Measurements from ENCODE around the gene CBY2.
"Not testable (repeated sequence)": the region's sequence is repeated elsewhere in the genome, so short reads cannot be mapped to it uniquely, and the experiment has no call there.

Gene CBY2, protein sequence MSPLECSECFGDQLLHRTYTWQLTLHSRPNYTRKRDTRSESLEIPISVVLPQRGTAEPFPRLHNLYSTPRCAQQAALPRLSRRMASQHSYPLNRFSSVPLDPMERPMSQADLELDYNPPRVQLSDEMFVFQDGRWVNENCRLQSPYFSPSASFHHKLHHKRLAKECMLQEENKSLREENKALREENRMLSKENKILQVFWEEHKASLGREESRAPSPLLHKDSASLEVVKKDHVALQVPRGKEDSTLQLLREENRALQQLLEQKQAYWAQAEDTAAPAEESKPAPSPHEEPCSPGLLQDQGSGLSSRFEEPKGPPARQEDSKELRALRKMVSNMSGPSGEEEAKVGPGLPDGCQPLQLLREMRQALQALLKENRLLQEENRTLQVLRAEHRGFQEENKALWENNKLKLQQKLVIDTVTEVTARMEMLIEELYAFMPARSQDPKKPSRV

DNA sequence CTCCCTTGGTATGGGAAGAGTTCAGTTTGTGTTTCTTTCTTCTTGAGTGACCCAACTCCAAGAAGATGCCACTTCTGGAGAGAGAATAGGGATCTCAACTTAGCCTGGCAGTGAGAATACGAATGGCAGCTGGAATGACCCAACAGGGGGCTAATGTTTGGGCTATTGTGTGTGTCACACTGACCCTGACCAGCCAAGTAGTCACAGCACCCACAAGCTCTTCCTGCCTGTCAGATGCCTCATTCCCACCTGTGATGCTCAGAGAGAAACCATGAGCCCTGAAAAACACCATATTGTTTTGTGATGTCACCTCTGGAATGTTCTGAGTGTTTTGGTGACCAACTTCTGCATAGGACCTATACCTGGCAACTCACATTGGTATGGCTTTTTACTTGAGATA lies at the start of gene CBY2:
TSS of gene CBY2 (plus strand) at position 233 of the 400 bp plus-strand sequence. CDS start at position 304, 71 bp downstream.
- no peak for DNase-seq

DNA sequence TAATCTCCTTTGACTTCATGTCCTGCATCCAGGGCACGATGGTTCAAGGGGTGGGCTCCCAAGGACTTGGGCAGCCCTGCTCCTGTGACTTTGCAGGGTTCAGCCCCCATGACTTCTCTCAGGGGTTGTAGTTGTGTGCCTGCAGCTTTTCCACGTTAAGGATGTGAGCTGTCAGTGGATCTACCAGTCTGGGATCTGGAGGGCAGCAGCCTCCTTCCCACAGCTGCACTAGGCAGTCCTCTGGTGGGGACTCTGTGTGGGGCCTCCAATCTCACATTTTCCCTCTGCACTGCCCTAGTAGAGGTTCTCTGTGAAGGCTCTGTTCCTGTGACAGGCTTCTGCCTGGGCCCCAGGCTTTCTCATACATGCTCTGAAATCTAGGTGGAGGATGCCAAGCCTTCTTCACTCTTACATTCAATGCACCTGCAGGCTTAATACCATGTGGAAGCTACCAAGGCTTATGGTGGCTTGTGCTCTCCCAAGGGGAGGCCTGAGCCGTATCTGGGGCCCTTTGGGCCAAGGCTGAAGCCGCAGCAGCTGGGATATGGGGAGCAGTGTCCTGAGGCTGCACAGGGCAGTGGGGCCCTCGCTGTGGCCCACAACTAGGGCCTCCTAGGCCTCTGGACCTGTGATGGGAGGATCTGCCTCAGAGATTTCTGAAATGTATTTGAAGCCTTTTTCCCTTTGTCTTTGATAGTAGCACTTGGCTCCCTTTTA lies 47.3 kb upstream of the CBY2 start:
- DNase-seq: peak; percentile 39

DNA sequence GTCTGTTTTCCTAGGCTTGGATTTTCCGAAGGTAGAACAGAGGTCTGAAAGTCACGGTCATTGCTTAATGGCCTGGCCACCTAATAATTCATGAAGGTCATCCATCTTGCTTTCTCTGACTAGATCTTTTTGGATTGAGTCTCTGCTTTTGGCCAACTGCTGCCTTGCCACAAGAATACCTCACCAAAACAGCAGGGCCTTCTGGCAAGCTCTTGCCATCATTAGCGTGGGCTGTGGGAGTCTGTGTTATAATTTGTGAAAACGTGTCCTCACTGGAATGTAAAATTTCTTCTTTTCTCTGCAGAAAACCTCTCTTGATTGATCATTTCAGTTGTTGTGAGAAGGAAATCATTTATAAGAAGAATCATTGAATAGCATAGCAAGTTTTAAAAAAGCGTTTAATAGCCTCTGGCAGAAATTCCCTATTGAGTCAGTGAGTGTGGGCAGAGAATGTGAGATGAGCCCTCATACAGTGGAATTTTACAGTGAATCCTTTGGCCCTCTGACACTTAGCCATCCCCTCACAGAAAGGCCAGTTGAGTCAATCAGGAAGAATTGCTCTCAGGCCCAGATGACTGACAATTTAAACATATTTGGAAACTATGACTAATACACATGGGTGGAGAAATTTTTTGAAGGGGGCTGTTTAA lies 43.4 kb upstream of the CBY2 start:
- no peak for DNase-seq

DNA sequence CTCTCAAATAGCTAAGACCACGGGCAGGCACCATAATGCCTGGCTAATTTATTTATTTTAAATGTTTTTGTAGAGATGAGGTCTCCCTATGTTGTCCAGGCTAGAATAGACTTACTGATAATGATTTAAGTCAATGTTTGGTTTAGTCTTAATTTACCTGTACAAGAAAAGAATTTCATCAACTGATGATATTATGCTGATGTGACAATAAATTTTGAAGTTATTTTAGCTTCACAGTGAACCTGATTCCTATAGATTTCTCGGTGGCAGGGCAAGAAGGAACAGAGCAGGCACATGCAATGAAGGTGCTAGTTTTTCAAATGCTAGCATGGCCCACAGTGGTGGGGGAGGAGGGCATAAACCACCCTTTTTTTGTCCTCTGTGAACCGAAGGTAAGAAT lies 42.6 kb upstream of the CBY2 start:
- DNase-seq: no peak

DNA sequence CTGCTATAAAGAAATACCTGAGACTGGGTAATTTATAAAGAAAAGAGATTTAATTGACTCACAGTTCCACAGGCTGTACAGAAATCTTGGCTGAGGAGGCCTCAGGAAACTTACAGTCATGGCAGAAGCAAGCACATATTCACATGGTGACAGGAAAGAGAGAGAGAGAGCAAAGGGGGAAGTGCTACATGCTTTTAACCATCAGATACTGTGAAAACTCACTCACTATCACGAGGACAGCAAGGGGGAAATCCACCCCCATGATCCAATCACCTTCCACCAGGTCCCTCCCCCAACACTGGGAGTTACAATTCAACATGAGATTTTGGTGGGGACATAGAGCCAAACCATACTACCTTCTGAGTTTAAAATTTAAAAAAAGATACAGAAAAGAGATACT lies 41.7 kb upstream of the CBY2 start:
- DNase-seq: not testable (repeated sequence)

DNA sequence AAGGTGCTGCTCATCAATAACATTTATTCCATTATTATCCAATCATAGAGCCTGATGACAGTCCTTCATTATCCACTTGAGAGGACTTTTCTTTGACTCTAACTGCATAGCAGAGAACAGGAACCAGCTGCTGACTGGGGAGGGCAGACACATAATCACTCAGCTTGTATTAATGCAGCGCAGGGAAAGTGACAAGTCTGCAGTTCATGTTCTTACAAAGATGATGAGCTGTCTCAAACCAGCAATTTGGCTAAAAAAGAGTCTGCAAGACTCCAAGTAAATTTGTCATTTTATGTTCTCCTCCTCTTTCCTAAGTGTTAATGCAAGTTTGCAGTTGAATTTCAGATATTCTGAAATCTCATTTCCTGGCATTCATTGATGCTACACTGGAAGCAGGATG lies 40.0 kb upstream of the CBY2 start:
- DNase-seq: no peak

DNA sequence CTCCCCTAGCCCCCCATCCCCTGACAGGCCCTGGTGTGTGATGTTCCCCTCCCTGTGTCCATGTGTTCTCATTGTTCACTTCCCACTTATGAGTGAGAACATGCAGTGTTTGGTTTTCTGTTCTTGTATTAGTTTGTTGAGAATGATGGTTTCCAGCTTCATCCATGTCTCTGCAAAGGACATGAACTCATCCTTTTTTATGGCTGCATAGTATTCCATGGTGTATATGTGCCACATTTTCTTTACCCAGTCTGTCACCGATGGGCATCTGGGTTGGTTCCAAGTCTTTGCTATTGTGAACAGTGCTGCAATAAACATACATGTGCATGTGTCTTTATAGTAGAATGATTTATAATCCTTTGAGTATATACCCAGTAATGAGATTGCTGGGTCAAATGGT lies 39.2 kb upstream of the CBY2 start:
- DNase-seq: not testable (repeated sequence)

DNA sequence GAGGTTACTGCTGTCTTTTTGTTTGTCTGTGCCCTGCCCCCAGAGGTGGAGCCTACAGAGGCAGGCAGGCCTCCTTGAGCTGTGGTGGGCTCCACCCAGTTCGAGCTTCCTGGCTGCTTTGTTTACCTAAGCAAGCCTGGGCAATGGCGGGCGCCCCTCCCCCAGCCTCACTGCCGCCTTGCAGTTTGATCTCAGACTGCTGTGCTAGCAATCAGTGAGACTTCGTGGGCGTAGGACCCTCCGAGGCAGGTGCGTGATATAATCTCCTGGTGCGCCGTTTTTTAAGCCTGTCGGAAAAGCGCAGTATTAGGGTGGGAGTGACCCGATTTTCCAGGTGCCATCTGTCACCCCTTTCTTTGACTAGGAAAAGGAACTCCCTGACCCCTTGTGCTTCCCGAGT lies 32.5 kb upstream of the CBY2 start:
- DNase-seq: not testable (repeated sequence)

DNA sequence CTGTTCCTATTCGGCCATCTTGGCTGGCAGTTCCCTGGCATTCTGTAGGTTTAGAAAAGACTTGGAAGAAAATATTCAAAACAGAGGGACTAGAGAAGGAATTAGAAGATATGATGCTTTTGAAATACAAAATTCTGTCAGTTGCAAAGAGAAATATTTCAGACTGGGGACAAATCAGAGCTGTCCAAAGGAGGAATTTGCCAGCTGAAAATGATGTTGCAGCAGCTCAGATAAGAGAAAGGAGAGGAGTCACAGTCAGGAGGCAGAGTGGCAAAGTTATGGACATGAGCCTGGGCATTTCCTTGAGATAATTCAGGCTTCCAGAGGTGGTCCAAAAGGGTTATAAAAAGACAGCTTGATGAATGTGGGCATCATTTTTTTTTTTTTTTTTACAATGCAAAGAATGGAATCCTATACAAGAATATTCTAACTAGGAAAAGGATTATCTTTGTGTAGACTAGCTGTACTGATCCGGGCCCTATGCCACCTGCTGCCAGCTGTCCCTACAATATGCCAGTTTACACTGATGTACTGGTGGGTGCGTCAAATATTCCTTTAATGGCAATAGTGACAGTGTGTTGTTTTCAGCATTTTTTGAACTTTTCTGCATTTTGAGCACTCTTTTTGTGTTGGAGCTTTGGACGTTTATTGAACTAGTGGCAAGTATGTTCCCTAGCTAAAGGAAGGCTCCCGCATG lies 31.8 kb upstream of the CBY2 start:
- no peak for DNase-seq

DNA sequence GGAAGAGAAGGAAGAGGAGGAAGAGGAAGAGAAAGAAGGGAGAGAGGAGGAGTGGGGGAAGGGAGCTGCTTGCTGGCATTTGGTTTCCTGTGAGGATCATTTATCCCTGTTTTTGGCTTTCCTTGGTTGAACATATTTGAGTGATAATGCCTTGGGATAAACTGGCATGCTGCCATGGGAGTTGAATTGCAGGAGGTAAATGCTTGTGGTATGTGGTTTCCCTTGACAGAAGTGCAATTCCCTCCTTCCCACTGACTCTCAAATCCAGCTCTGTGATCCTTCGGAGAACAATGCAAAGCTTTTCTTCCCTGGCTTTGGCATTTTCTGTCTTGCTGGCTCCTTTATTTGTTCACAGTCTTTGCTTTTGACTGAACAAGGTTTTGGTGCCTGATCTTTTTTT lies 27.2 kb upstream of the CBY2 start:
- DNase-seq: no peak

DNA sequence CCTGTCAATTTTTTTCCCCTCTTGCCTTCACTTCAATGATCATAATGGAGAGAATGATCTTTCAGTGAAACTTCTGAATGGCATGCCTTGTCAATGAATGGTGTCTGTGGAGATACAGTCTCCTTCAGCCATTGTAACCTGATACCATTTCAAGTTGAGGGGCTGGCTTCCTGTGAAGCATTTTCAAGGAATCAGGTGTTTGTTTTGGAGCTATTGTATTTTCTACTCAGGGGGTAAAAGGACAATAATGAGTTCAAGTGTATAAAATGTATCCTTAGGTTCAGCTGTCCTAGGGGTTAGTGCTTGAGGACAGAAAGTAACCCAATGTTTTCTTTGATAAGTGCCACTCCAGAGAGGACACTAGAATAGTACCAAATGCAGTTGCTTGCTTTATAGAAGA lies 23.8 kb upstream of the CBY2 start:
- no peak for DNase-seq

DNA sequence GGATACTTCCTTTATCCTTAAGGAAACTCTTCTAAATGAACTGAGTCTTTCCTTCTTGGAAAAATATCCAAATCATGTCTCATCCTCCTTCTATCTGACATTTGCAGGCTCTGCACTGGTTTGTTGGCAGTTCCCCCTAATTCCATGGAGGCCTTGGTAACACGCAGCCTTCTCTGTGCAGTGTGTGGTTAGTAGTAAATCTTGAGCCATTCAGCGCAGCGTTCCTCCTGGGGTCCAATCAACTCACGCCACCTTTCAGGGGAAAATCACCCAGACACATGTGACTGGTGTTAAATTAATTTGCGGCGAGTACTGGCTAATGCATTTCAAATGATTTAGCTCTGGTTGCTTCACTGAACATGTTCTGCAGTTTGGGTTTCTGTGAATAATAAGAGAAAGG lies 21.0 kb upstream of the CBY2 start:
- no peak for DNase-seq

DNA sequence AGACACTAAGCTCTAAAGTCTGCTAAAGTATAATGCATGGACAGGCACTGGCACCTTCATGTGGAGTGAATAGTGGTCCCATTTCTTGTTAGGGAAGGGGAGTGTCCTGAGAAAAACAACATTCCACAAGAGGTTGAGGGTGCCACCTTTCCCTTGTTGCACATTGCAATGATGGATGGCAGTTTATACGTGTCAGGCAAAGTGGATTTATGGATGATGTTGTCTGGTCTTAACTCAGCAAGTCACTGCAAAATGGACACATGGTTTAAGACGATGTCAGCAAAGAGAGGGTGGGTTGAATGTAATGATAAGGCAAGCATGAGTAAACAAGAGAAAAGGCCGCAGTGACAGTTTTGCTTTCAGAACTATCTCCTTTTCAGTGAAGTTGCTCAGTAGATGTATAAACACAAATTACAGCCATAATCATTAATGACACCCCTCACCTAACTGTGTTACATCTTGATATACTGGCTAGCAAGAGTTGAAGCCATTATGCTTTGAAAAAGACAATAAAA lies 19.6 kb upstream of the CBY2 start:
- no peak for DNase-seq

DNA sequence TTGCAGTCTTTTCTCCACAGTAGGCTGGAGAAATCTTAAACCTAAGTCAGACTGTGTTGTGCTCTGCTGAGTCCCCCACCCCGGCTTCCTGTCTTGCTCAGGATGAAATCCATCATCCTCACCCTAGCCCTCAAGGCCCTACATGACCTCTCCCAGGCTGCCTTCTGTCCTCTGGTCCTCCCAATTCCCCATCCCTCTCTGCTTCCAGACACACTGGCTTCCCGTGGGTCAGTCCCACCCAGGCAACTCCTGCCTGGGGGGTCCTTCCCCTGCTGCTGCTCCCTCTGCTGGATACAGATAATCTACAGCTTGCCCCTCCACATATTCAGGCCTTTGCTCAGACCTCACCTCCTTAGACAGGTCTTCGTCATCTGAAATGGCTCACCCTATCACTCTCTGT lies 18.4 kb upstream of the CBY2 start:
- peak; percentile 63 for DNase-seq

DNA sequence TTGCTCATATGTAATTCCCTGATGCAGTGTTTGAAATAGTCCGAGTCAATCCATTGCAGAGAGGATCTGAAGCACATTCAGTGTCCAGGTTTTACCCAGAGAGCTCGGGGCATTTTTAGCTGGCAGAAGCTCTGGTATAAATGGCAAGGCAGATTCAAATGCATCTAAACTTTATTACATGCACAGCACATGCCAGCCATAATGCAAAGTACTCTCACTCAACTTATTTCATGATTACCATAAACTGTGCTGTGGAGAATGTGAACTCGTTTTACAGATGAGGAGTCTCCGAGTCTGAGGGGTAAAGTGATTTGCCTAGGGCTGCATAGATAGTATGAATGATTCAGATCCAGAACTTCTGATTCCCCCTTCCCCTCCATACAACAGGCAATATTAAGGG lies 13.5 kb upstream of the CBY2 start:
- DNase-seq: no peak

DNA sequence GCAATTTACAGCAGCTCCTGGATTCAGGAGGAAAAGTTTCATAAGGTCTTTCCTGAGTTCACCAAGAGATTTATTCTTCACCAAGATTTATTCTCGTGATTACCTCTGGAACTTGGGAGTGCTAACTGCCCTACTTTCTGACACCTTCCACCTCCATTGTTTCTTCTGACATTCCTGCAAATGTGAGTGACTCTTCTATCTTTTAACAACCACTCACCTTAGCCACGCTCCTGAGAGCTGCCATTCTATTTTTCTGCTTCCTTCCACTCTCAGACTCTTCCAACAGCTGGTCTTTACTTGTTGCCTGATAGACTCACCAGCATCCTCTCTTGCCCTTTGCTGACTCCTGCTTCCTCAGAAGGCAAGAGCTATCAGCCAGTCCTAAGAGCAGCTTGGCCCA lies 11.5 kb upstream of the CBY2 start:
- no peak for DNase-seq

DNA sequence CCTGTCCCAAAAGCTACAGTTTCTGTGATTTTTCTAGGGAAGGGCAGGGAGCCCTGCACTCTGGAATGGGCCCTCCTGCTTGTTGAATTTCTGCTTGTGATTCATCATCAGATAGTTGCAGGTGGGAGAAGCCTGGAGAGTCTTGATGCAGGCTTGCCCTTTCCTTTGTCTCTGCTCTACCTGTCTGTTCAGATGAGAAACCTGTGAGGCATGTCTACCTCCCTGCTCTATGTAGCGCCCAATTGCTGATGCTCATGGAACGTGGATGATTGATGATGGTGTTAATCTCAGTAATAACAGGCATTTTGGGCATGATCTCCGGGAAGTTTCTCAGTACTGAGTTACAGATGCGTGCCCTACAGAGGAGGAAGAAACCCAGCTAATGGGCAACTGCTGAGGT lies 10.9 kb upstream of the CBY2 start:
- DNase-seq: no peak

DNA sequence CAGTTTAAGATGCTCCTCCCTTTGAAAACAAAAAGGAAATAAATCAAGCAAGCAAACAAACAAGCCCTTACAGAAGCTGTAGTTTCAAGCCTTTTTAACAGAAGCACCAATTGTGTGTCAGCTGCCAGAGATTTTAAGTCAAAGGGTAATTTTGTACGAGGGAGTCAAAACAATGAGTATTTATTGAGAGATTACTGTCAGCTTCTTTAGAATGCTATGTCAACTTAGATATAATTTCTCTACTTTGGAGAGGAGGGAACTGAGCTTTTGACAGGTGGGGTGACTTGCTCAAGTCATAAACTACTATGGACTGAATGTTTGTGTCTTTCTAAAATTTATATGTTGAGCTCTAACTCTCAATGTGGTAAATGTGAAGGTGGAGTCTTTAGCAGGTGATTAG lies 10.5 kb upstream of the CBY2 start:
- no peak for DNase-seq

DNA sequence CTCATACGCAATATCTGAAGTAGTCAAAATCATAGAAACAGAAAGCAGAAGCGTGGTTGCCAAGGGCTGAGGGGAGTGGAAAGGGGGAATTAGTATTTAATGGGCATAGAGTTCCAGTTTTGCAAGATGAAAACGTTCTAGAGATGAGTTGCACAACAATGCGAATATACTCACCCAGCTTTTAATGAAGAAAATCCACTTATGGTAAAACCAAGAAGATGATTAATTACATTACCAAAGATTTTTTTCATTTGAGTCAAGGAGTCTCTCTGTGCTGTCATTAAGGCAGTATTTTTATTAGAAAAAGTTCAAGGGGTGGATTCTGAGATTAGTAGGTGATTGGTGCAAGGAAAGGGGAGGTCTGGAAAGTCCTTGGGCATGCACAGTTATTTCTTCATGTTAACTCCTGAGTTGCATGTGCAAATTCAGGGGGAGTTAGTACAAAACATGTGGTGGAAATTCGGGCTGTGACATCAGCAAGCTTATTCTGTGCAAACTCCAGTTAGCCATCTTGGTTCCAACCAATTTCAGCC lies 6.9 kb upstream of the CBY2 start:
- DNase-seq: no peak

DNA sequence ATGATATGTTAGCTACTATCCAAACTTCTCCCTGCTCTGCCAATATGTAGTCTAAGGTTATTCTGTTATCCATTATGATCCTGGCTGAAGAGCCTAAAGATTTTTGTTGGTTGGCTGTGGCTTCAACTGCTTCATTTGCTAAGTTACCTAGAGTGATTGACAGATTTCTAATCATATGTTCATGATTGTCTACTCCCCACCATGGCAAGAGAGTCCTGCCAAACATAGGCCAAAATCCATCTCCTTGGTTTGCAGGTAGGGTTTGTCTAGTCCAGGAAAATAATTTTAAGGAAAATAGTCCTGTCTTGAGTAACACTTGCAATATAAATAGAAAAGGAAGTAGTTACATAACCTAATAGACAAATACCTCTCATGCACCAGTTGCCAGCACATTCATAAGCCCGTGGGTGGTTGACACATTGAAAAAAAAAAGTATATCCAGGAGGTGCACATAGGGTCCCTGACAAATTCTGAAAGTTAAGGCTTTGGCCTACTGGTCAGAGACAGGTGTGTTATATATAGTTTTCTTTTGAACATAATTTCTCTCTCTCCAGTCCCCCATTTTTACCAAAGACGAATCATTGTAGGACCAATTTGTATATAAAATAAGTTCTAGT lies 5.4 kb upstream of the CBY2 start:
- no peak for DNase-seq

DNA sequence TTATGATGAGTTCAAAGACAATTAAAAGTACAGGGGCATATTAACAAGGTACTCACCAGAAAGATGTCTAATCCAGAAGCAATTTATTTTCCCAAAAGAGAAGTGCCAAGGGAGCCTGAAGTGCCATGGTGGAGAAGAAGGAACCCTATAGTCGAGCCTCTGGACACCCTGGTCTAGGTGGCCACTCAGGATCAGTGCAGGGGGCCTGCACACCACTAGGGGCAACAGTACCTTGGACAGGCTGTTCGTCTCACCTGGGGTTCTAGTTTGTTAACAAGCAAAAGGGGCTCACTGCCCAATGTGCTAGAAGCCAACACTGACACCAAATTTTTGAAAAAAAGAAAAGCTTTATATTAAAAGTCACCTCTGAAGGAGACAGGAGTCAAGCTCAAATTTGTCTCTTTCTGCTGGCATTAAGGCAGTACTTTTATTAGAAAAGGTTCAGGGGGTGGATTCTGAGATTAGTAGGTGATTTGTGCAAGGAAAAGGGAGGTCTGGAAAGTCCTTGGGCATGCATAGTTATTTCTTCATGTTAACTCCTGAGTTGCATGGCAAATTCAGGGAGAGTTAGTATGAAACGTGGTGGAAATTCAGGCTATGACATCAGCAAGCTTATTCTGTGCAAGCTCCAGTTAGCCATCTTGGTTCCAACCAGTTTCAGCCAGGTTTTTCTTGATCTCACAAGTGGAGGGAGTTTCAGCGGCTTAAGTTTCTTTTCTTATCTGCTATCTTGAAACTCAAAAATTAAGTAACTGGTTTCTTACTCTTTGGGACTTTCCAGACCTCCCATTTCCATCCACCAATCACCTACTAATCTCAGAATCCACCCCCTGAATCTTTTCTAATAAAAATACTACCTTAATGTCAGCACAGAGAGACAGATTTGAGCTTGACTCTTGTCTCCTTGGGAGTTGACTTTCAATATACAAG lies 884 bp upstream of the CBY2 start:
- DNase-seq: no peak
